K562 (cell line): Measurements from ENCODE around the gene TPRG1L. TPM values are rescaled to one million over a fixed set of nuclear protein-coding genes. Genes with fewer than 3 reads are reported as not detected.

ENCODE experiments used
- ATAC-seq: fragments of 200-7000 bp; cut with Tn5 transposase; 3 replicates; pipeline ENCODE4 v1.9.1; 2020; ENCODE audit warnings: moderate library complexity
- BruUV-seq: library from RNA; stranded (reverse); fragments of 400-500 nt; replicated peaks from 2 replicates; lab custom pipeline; 2021; lab: Mats Ljungman, UMichigan
- CTCF ChIA-PET: fragments of 300-600 bp; formaldehyde crosslinking; extraction: SDS; loops from one replicate; lab custom pipeline; 2021; ENCODE audit warnings: low intra/inter-chr PET ratio; lab: Yijun Ruan, JAX
- POLR2A ChIA-PET: fragments of 300-600, 350-650 bp; sonication (Branson Sonifier 250); formaldehyde crosslinking; extraction: SDS; loops from one replicate; lab custom pipeline; 2021; ENCODE audit warnings: antibody characterized with exemption, inconsistent platforms; lab: Yijun Ruan, JAX
- DNase-seq, 4 experiments: peaks; one replicate each; pipeline versions ENCODE4 v3.0.0 to v3.0.0-alpha.2; 2011 to 2018; ENCODE audit warnings: low spot score in 3 of 4, mixed read lengths in 3 of 4; ENCODE audit errors: extremely low read depth in 1 of 4
- FAIRE-seq: peaks from 2 replicates; lab custom pipeline; 2011; peaks lifted over from hg19 to GRCh38; lab: Jason Lieb, UNC
- H2AFZ ChIP-seq: 2 replicates; pipeline ENCODE4 v1.6.0; 2011; ENCODE audit warnings: low read depth, low read length, control low read depth, inconsistent platforms
- H3K27ac ChIP-seq: fragments of 200-600 bp; 3 replicates; pipeline ENCODE4 v1.8.0; 2011; ENCODE audit warnings: low read depth, mild to moderate bottlenecking, control low read depth, inconsistent platforms, low read length, moderate library complexity, mixed read lengths; ENCODE audit errors: extremely low read depth
- H3K27me3 ChIP-seq, 2 experiments: fragments of 300-600 bp in 1 of 2; 2 replicates in 1 of 2; 3 replicates in 1 of 2; pipeline versions ENCODE4 v1.6.0 to v1.8.0; 2011; ENCODE audit warnings: inconsistent platforms in 2 of 2, low read length in 2 of 2, mild to moderate bottlenecking in 1 of 2, mixed read lengths in 1 of 2, moderate library complexity in 1 of 2; ENCODE audit not compliant: control insufficient read depth in 2 of 2, insufficient read depth in 2 of 2
- H3K36me3 ChIP-seq: fragments of 300-600 bp; 3 replicates; pipeline ENCODE4 v1.8.0; 2011; ENCODE audit warnings: mild to moderate bottlenecking, low read length, inconsistent platforms; ENCODE audit not compliant: control insufficient read depth, insufficient read depth
- H3K4me1 ChIP-seq, 2 experiments: fragments of 200-600 bp in 1 of 2; replicated peaks in 1 of 2; 2 replicates in 1 of 2; 3 replicates in 1 of 2; pipeline versions ENCODE4 v1.5.1 to v1.8.0; 2011; ENCODE audit warnings: inconsistent platforms in 2 of 2, low read length in 2 of 2, mild to moderate bottlenecking in 1 of 2, mixed read lengths in 1 of 2, moderate library complexity in 1 of 2; ENCODE audit not compliant: control insufficient read depth in 2 of 2, insufficient read depth in 2 of 2
- H3K4me2 ChIP-seq: 2 replicates; pipeline ENCODE4 v1.6.1; 2011; ENCODE audit warnings: low read length, control low read depth, inconsistent platforms, mixed read lengths; ENCODE audit not compliant: insufficient read depth
- H3K4me3 ChIP-seq: fragments of 200-600 bp; sonication (generic), shearing (Covaris generic); 2 replicates; pipeline ENCODE4 v1.5.1; 2016; ENCODE audit warnings: control low read depth, inconsistent platforms
- H3K79me2 ChIP-seq: fragments of 200-600 bp; 3 replicates; pipeline ENCODE4 v1.8.0; 2011; ENCODE audit warnings: low read length, inconsistent platforms; ENCODE audit not compliant: control insufficient read depth, insufficient read depth
- H3K9ac ChIP-seq, 2 experiments: 2 replicates each; pipeline versions ENCODE4 v1.6.0 to v1.6.1; 2011; ENCODE audit warnings: low read depth in 2 of 2, low read length in 2 of 2, control low read depth in 1 of 2, inconsistent platforms in 1 of 2, mild to moderate bottlenecking in 1 of 2, mixed read lengths in 1 of 2; ENCODE audit not compliant: insufficient read depth in 1 of 2
- H3K9me1 ChIP-seq: one replicate; pipeline ENCODE4 v1.6.0; 2011; ENCODE audit warnings: inconsistent platforms, mild to moderate bottlenecking, low read length, moderate library complexity; ENCODE audit not compliant: control insufficient read depth, insufficient read depth
- H3K9me3 ChIP-seq: replicated peaks from 2 replicates; pipeline ENCODE4 v1.5.1; 2011; ENCODE audit warnings: low read depth, low read length, inconsistent platforms; ENCODE audit not compliant: control insufficient read depth, insufficient read depth
- H4K20me1 ChIP-seq: replicated peaks from 2 replicates; pipeline ENCODE4 v1.6.1; 2011; ENCODE audit warnings: low read length, inconsistent platforms, mixed read lengths; ENCODE audit not compliant: control insufficient read depth, insufficient read depth
- ARHGAP35 ChIP-seq: fragments of 450-650 bp; IDR thresholded peaks from 2 replicates; pipeline ENCODE4 v1.6.1; 2018; ENCODE audit not compliant: partially characterized antibody
- CC2D1A ChIP-seq: fragments of 450-650 bp; IDR thresholded peaks from 2 replicates; pipeline ENCODE4 v1.6.1; 2017; ENCODE audit warnings: mild to moderate bottlenecking
- EZH2 ChIP-seq: IDR thresholded peaks from 2 replicates; pipeline ENCODE4 v1.6.1; 2012; ENCODE audit warnings: low read depth, mild to moderate bottlenecking, inconsistent platforms, low read length, borderline replicate concordance
- FOXJ2 ChIP-seq: fragments of 200-800 bp; sonication (Bioruptor generic); IDR thresholded peaks from 2 replicates; pipeline ENCODE4 v1.6.1; 2016; ENCODE audit warnings: missing genetic modification characterization, missing compliant biosample characterization
- HNRNPH1 ChIP-seq: fragments of 200-400 bp; formaldehyde crosslinking; optimal IDR thresholded peaks from 2 replicates; pipeline ENCODE3; 2017; ENCODE audit warnings: low read depth, mild to moderate bottlenecking, low read length, moderate library complexity
- HNRNPL ChIP-seq: fragments of 200-400 bp; formaldehyde crosslinking; IDR thresholded peaks from 2 replicates; pipeline ENCODE4 v1.6.1; 2017; ENCODE audit warnings: low read depth, mild to moderate bottlenecking, low read length
- HOXB6 ChIP-seq: fragments of 250-450 bp; sonication (Bioruptor Pico); IDR thresholded peaks from 2 replicates; pipeline ENCODE4 v1.5.1; 2022; ENCODE audit warnings: mild to moderate bottlenecking, borderline replicate concordance
- IFI16 ChIP-seq: fragments of 250-450 bp; sonication (Bioruptor Pico); IDR thresholded peaks from 2 replicates; pipeline ENCODE4 v2.1.2; 2022; ENCODE audit warnings: mild to moderate bottlenecking, inconsistent platforms
- MNT ChIP-seq, 2 experiments: fragments of 450-650 bp; conservative IDR thresholded peaks; 2 replicates each; pipeline ENCODE4 v1.6.1; 2017; ENCODE audit warnings: mild to moderate bottlenecking in 2 of 2, moderate library complexity in 2 of 2
- MTF1 ChIP-seq: fragments of 250-450 bp; sonication (Bioruptor Pico); IDR thresholded peaks from 2 replicates; pipeline ENCODE4 v1.9.0; 2021; ENCODE audit warnings: moderate library complexity, mild to moderate bottlenecking, inconsistent platforms, borderline replicate concordance
- PML ChIP-seq: IDR thresholded peaks from 2 replicates; pipeline ENCODE4 v1.6.1; 2012; ENCODE audit warnings: low read length, inconsistent platforms
- RBM39 ChIP-seq: fragments of 200-400 bp; formaldehyde crosslinking; optimal IDR thresholded peaks from 2 replicates; pipeline ENCODE3; 2018; ENCODE audit warnings: low read depth, low read length
- SIX5 ChIP-seq, 2 experiments: IDR thresholded peaks; 2 replicates each; pipeline ENCODE4 v1.6.1; 2011; ENCODE audit warnings: low read length in 2 of 2, borderline replicate concordance in 1 of 2, low read depth in 1 of 2, mild to moderate bottlenecking in 1 of 2, moderate library complexity in 1 of 2; ENCODE audit not compliant: insufficient read depth in 1 of 2
- SMAD1 ChIP-seq: fragments of 150-350 bp; IDR thresholded peaks from 2 replicates; pipeline ENCODE4 v1.6.1; 2014; ENCODE audit warnings: low read length, low read depth; ENCODE audit not compliant: partially characterized antibody
- SMARCA4 ChIP-seq: fragments of 450-650 bp; IDR thresholded peaks from 2 replicates; pipeline ENCODE4 v1.6.1; 2016
- WGBS: fragments of 100-300 bp; shearing (Covaris generic); methylation state at CpG from one replicate; pipeline ENCODE4 v1.1.6; 2016; ENCODE audit warnings: low coverage, mixed read lengths; ENCODE audit not compliant: insufficient coverage; ENCODE audit errors: missing lambda C conversion rate; 5-methylcytosine and 5-hydroxymethylcytosine counted together
- in situ Hi-C: fragments of 300-500 bp; cut with MboI; formaldehyde crosslinking; loops from 4 replicates; pipeline ENCODE4 v1.15.0; 2018; ENCODE audit warnings: inconsistent platforms, mixed read lengths
- intact Hi-C: fragments of 100-400 bp; cut with micrococcal nuclease; formaldehyde crosslinking; loops from 2 replicates; pipeline ENCODE4 v1.14.2; 2022
- polyA plus RNA-seq, 8 experiments: library from polyadenylated mRNA; depleted of rRNA in 4 of 8; stranded (reverse) in 5 of 8; unstranded in 3 of 8; fragments of >200 nt; fragmentation: Nextera tagmentation in 2 of 8; fragmentation: Illumina TruSeq in 1 of 8; extraction: Ambion mirVana in 2 of 8; extraction: Trizol in 1 of 8; gene quantifications; 2 replicates each; pipeline versions ENCODE4 v1.2.1 to v1.2.3, GENCODE V29; 2011 to 2014; ENCODE audit warnings: inconsistent platforms in 1 of 8, missing spikeins in 1 of 8
- total RNA-seq, 7 experiments: library from RNA; depleted of rRNA in 6 of 7; stranded (reverse); fragments of >200 nt in 6 of 7; fragmentation: Illumina TruSeq in 2 of 7; extraction: Trizol in 2 of 7; gene quantifications; 2 replicates each; pipeline versions ENCODE4 v1.2.1 to v1.2.3, GENCODE V29; 2011 to 2021; ENCODE audit warnings: low replicate concordance in 1 of 7
- TF ChIP-seq, protein P1 (sequence below): fragments of 450-650 bp; IDR thresholded peaks from one replicate; pipeline ENCODE4 v1.6.1; 2018; ENCODE audit warnings: mild to moderate bottlenecking, moderate library complexity; ENCODE audit not compliant: partially characterized antibody
- TF ChIP-seq, protein P2 (sequence below): fragments of 450-650 bp; IDR thresholded peaks from 2 replicates; pipeline ENCODE4 v1.6.1; 2016; ENCODE audit warnings: antibody characterized with exemption

TPRG1L gene
- total and polyA plus RNA-seq, 9 of the 15 experiments (the other 6 are each of a cell fraction or from before 2014, with no cell fraction given) = 1.6 to 11.0 (median 6.2) TPM

- DNase-seq (no peak), FAIRE-seq (no peak), ATAC-seq (no peak)
- intact Hi-C loops = no loop called here
- POLR2A ChIA-PET = interaction anchor here (0.6 to 0.7 kb wide), 2 partner anchors 15 to 19 kb away, joined by 3 read pairs; no protein-coding TSS in a partner anchor
- TF ChIP-seq, protein P1, sequence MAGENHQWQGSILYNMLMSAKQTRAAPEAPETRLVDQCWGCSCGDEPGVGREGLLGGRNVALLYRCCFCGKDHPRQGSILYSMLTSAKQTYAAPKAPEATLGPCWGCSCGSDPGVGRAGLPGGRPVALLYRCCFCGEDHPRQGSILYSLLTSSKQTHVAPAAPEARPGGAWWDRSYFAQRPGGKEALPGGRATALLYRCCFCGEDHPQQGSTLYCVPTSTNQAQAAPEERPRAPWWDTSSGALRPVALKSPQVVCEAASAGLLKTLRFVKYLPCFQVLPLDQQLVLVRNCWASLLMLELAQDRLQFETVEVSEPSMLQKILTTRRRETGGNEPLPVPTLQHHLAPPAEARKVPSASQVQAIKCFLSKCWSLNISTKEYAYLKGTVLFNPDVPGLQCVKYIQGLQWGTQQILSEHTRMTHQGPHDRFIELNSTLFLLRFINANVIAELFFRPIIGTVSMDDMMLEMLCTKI = no peak
- no peak for TF ChIP-seq SIX5 (IDR thresholded peaks at IDR 0.05; ENCODE audit: borderline replicate concordance in 1 of 2, insufficient read depth in 1 of 2, low read depth in 1 of 2, low read length in 2 of 2)
- TF ChIP-seq HNRNPL = no peak
- no peak for TF ChIP-seq EZH2
- TF ChIP-seq IFI16 (CRISPR knock-in tag) = no peak
- no peak for TF ChIP-seq ARHGAP35
- TF ChIP-seq CC2D1A = no peak
- TF ChIP-seq FOXJ2 (tag) = no peak
- no peak for TF ChIP-seq SMARCA4
- TF ChIP-seq, protein P2, sequence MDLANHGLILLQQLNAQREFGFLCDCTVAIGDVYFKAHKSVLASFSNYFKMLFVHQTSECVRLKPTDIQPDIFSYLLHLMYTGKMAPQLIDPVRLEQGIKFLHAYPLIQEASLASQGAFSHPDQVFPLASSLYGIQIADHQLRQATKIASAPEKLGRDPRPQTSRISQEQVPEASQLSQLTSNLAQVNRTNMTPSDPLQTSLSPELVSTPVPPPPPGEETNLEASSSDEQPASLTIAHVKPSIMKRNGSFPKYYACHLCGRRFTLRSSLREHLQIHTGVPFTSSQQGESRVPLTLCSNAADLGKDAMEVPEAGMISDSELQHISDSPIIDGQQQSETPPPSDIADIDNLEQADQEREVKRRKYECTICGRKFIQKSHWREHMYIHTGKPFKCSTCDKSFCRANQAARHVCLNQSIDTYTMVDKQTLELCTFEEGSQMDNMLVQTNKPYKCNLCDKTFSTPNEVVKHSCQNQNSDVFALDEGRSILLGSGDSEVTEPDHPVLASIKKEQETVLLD = no peak
- no peak for TF ChIP-seq MTF1 (CRISPR knock-in tag)
- TF ChIP-seq MNT (conservative IDR thresholded peaks at IDR 0.05) = no peak
- no peak for TF ChIP-seq HNRNPH1
- TF ChIP-seq RBM39 = no peak
- no peak for TF ChIP-seq SMAD1
- no peak for TF ChIP-seq HOXB6 (CRISPR knock-in tag)
- TF ChIP-seq PML = no peak
- Histone ChIP-seq H3K9me1 (no peaks in the 10 kb centered on the region), H4K20me1 (0 out of 2 replicates have a peak, but pooled peaks cover 7% of the 10 kb centered on the region), H3K27me3 (peaks cover 9 to 32% of the 10 kb centered on the region in 2 experiments; a peak in 4 of 5 replicates), H3K9me3 (peaks cover 4% of the 10 kb centered on the region; the same call in 1 of the 2 replicates), H3K79me2 (no peaks in the 10 kb centered on the region), H2AFZ (no peak overlapping the region), H3K27ac (no peak overlapping the region), H3K36me3 (no peaks in the 10 kb centered on the region), H3K4me1 (peaks cover 0 to 3% of the 10 kb centered on the region in 2 experiments; a peak in 1 of 5 replicates), H3K9ac (no peak overlapping the region), H3K4me3 (no peak overlapping the region), H3K4me2 (no peak overlapping the region)
- CTCF ChIA-PET = no interaction called here
- WGBS = 3% methylated on average over 15 of the region's 16 CpGs
- BruUV-seq = no TSS peak
- in situ Hi-C loops = no loop called here
Measured at GRCh38 chr1:3581296-3582036, 43.3 kb upstream of the TPRG1L start.
